Right lobe of liver (tissue), 4 donors: ENCODE measurements around the gene RASAL2.
"Not testable (repeated sequence)": the region's sequence is repeated elsewhere in the genome, so short reads cannot be mapped to it uniquely, and the experiment has no call there.

ENCODE experiments used
- CTCF ChIP-seq, 4 donors: fragments of 200-600 bp in 3 of 4; fragments of 450-650 bp in 1 of 4; IDR thresholded peaks; one replicate each; pipeline versions ENCODE4 v1.5.1 to v1.8.0; 2016 to 2022; ENCODE audit warnings: antibody characterized with exemption in 4 of 4, mild to moderate bottlenecking in 2 of 4
- POLR2A ChIP-seq: fragments of 450-650 bp; IDR thresholded peaks from one replicate; pipeline ENCODE4 v1.6.1; 2017; ENCODE audit warnings: antibody characterized with exemption, mild to moderate bottlenecking
- donor health status: DM: no; HTN: no; CAD: no.
- donor health status: DM: no; HTN: no; CAD: no.
- donor health status: DM: no; HTN: yes; CAD: no.

DNA sequence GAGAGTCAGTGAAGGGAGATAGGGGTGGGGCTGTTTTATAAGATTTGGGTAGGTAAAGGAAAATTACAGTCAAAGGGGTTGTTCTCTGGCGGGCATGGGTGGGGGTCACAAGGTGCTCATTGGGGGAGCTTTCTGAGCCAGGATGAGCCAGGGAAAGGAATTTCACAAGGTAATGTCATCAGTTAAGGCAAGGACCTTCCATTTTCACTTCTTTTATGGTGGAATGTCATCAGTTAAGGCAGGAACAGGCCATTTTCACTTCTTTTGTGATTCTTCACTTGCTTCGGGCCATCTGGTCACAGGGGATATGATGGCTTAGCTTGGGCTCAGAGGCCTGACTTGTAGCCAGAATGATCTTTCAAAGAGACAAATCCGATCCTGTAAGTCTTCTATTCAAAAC is 159.7 kb downstream of the RASAL2 start:
- TF ChIP-seq POLR2A; CTCF (IDR thresholded peaks at IDR 0.05): not testable (repeated sequence)
